Stomach smooth muscle (tissue), 2 donors: ENCODE results near the gene WAS.
"Not testable (repeated sequence)": the region's sequence is repeated elsewhere in the genome, so short reads cannot be mapped to it uniquely, and the experiment has no call there.

ENCODE experiments used
- H3K27ac ChIP-seq: one replicate; pipeline ENCODE4 v1.7.0; 2013; ENCODE audit warnings: mild to moderate bottlenecking, low read length, inconsistent platforms
- H3K27me3 ChIP-seq, 2 donors: one replicate each; pipeline ENCODE4 v1.7.0; 2013; ENCODE audit warnings: low read length in 2 of 2; ENCODE audit not compliant: insufficient read depth in 2 of 2, control insufficient read depth in 1 of 2
- H3K36me3 ChIP-seq, 2 donors: one replicate each; pipeline ENCODE4 v1.7.0; 2013; ENCODE audit warnings: low read length in 2 of 2; ENCODE audit not compliant: control insufficient read depth in 2 of 2, insufficient read depth in 2 of 2
- H3K4me1 ChIP-seq: one replicate; pipeline ENCODE4 v1.7.0; 2013; ENCODE audit warnings: low read length; ENCODE audit not compliant: control insufficient read depth, insufficient read depth
- H3K4me3 ChIP-seq, 2 donors: one replicate each; pipeline ENCODE4 v1.7.0; 2013; ENCODE audit warnings: low read length in 2 of 2
- H3K9ac ChIP-seq, 2 donors: one replicate each; pipeline ENCODE4 v1.7.0; 2013; ENCODE audit warnings: low read length in 2 of 2, mild to moderate bottlenecking in 1 of 2
- H3K9me3 ChIP-seq, 2 donors: one replicate each; pipeline ENCODE4 v1.7.0; 2013; ENCODE audit warnings: low read length in 2 of 2; ENCODE audit not compliant: control insufficient read depth in 2 of 2
- donor health status: healthy.
- donor health status: Pancreatic carcinoma.

Gene WAS

DNA sequence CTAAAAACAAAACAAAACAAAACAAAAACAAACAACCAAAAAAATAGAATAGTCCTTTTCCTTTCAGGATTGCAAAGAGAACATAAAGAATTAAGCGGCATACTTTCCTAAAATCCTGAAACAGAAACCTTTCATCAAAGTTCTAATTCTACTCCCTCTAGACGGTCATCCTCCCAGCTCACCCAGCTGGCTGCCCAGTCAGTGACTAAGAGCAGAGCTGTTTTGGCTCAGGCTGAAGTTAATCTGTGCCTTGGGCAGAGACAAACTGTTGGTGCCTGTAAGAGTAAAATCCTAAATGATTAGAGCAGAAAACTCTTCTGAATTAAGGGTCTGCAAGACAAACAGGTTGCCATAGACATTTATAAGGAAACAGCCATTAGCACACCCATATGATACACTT is 17.6 kb upstream of the WAS start:
- no peak overlapping the region for H3K27ac ChIP-seq

DNA sequence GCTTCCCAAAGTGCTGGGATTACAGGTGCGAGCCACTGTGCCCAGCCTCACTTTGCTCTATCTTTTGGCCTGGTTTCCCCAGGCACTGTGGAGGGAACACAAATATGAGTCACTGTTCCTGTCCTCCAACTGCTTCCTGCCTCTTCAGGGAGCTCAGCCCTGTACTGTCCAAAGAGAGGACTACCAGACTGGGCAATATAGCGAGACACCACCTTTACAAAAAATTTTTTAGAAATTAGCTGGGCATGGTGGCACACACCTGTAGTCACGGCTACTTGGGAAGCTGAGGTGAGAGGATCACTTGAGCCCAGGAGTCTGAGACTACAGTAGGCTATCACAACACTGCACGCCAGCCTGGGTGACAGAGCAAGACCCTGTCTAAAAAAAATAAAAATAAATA is 16.9 kb upstream of the WAS start:
- no peak overlapping the region for H3K27ac ChIP-seq
- peaks cover 0 to 3% of the 10 kb centered on the region in 2 donors for H3K9me3 ChIP-seq
- H3K4me1 ChIP-seq: no peaks in the 10 kb centered on the region
- H3K27me3 ChIP-seq: peaks cover 0 to 7% of the 10 kb centered on the region in 2 donors
- no peak overlapping the region for H3K9ac ChIP-seq
- H3K4me3 ChIP-seq: no peak overlapping the region
- H3K36me3 ChIP-seq: no peaks in the 10 kb centered on the region

More for the DNA sequence above, 17.6 kb upstream of the WAS start:
- Histone ChIP-seq H3K9ac (no peak overlapping the region), H3K4me1 (no peaks in the 10 kb centered on the region), H3K36me3 (no peaks in the 10 kb centered on the region), H3K27me3 (peaks cover 0 to 7% of the 10 kb centered on the region in 2 donors), H3K4me3 (no peak overlapping the region), H3K9me3 (peaks cover 0 to 3% of the 10 kb centered on the region in 2 donors)

DNA sequence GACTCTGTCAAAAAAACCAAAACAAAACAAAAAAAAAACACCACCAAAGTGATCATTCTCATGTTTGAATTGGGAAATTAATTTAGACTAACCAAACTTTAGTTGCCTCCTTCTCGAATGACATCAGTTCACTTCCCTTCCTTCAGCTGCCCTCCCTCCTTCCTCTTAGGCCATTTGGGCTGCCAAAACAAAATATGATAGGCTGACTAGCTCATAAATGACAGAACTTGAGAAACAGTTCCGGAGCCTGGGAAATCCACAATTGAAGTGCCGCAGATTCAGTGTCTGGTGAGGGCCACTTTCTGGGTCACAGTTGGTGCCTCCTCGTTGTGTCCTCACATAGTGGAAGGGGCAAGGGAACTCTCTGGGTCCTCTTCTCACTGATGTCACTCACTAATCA is 16.1 kb upstream of the WAS start:
- Histone ChIP-seq H3K9me3 (peaks cover 0 to 3% of the 10 kb centered on the region in 2 donors), H3K27ac (no peak overlapping the region), H3K27me3 (peaks cover 0 to 7% of the 10 kb centered on the region in 2 donors), H3K4me1 (no peaks in the 10 kb centered on the region), H3K9ac (no peak overlapping the region), H3K4me3 (no peak overlapping the region), H3K36me3 (no peaks in the 10 kb centered on the region)

DNA sequence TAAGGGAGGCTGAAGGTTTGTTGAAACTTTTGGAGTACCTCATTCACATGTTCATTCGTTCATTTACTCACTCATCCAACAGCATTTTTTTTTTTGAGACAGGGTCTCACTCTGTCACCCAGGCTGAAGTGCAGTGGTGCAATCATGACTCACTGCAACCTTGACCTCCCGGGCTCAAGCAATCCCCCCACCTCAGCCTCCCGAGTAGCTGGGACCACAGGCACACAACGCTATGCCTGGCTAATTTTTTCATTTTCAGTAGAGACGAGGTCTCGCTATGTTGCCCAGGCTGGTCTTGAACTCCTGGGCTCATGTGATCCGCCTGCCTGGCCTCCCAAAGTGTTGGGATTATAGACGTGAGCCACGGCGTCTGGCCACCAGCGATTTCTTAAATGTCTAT is 15.4 kb upstream of the WAS start:
- not testable (repeated sequence) for H3K27ac ChIP-seq, H3K4me3 ChIP-seq, H3K9me3 ChIP-seq, H3K9ac ChIP-seq, H3K4me1 ChIP-seq, H3K36me3 ChIP-seq, H3K27me3 ChIP-seq

DNA sequence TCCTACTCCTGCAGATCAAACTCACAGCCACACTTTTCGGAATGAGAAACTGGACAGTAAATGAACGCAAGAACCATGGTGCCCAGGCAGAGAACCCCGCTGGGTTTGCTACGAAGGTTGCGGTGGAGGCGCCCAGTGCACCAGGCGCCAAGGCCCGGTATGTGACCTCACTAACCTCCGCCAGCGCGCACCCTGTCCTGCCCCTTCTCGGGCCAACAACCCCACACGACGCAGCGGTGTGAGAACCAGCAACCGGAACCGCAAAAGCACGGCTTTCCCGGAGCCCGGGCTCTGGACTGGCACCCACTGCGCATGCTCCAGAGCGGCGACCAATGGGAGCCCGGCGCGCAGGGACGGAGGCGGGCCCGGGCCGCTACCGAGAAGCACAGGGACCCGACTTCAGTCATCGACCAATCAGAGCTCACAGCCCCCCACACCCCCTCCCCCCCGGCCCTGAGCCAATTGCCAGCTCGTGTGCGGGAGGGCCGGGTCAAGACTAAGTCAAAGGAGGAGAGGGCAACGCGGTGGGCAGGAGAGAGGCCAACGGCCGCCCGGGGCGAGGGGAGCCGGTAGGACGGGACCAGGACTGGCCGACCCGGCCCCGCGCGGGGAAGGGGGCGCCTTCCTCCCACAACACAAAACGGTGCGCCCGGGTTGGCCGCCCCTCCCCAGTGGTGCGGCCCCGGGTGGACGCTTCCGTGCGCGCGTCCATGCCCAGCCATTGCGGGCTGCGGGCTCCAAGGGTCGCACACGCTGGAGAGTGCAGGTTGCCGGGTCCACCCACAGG is 7.3 kb upstream of the WAS start:
- peak overlapping the region; percentile 80 to 81 for H3K4me3 ChIP-seq
- peak overlapping the region; percentile 83 to 86 for H3K9ac ChIP-seq
- H3K4me1 ChIP-seq: peaks cover 4% of the 10 kb centered on the region

DNA sequence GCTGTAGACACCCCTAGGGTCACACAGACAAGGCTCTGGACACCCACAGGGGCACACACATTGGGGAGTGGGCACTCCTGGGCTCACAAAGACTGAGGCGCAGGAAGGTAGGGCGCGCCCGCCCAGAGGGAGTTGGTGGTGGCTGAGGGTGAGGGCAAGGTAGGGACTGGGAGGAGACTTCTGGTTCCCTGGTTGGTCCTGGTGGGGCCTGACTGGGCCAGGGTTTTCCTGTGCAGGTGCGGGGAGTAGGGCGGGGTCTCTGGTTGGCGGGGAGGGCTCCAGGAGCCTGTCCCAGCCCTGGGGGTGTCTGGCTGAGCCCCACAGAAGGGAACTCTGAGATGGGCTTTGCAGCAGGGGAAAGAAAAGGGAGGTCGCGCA is 6.7 kb upstream of the WAS start:
- Histone ChIP-seq H3K27me3 (peaks cover 0 to 2% of the 10 kb centered on the region in 2 donors), H3K4me3 (peak overlapping the region; percentile 67 to 81), H3K27ac (peak overlapping the region; percentile 66), H3K9ac (peak overlapping the region; percentile 71 to 72), H3K9me3 (no peaks in the 10 kb centered on the region), H3K36me3 (no peaks in the 10 kb centered on the region), H3K4me1 (peaks cover 4% of the 10 kb centered on the region)

More for the DNA sequence above, 7.3 kb upstream of the WAS start:
- no peaks in the 10 kb centered on the region for H3K36me3 ChIP-seq
- H3K9me3 ChIP-seq: no peaks in the 10 kb centered on the region
- H3K27ac ChIP-seq: peak overlapping the region; percentile 66
- peaks cover 0 to 2% of the 10 kb centered on the region in 2 donors for H3K27me3 ChIP-seq

DNA sequence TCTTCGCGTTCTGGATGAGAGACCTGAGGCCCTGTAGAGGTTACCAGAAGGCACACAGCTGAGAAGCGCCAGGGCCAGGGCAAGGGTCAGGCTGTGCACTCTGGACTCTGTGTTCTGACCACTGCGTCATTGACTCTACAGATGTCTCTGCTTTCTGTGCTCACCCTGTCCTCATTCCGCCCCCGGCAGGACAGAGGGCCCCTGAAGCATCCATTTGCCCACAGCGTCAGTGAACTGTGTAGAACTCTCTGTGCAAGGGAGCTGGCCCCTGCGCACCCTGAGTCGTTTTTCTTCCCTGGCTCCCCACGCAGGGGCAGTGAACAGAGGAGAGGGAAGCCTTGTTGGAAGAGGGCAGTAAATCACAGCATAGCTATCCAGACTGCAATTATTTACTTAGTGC is 6.1 kb upstream of the WAS start:
- no peak overlapping the region for H3K27ac ChIP-seq

DNA sequence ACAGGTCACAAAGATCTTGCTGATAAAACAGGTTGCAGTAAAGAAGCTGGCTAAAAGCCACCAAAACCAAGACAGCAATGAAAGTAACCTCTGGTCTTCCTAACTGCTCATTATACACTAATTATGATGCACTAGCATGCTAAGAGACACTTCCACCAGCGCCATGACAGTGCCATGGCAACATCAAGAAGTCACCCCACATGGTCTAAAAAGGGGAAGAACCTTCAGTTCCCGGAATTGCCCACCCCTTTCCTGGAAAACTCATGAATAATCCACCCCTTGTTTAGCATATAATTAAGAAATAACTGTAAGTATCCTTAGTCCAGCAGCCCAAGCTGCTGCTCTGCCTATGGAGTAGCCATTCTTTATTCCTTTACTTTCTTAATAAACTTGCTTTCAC is 3.1 kb upstream of the WAS start:
- H3K36me3 ChIP-seq, H3K9me3 ChIP-seq, H3K9ac ChIP-seq, H3K4me3 ChIP-seq, H3K27ac ChIP-seq, H3K4me1 ChIP-seq: not testable (repeated sequence)
- peaks cover 0 to 12% of the 10 kb centered on the region in 2 donors for H3K27me3 ChIP-seq

More for the DNA sequence above, 6.1 kb upstream of the WAS start:
- H3K4me1 ChIP-seq: peaks cover 4% of the 10 kb centered on the region
- H3K4me3 ChIP-seq: peak overlapping the region in 1 of 2 donors; percentile 22
- H3K36me3 ChIP-seq: no peaks in the 10 kb centered on the region
- no peak overlapping the region for H3K9ac ChIP-seq
- H3K9me3 ChIP-seq: no peaks in the 10 kb centered on the region
- peaks cover 0 to 5% of the 10 kb centered on the region in 2 donors for H3K27me3 ChIP-seq

DNA sequence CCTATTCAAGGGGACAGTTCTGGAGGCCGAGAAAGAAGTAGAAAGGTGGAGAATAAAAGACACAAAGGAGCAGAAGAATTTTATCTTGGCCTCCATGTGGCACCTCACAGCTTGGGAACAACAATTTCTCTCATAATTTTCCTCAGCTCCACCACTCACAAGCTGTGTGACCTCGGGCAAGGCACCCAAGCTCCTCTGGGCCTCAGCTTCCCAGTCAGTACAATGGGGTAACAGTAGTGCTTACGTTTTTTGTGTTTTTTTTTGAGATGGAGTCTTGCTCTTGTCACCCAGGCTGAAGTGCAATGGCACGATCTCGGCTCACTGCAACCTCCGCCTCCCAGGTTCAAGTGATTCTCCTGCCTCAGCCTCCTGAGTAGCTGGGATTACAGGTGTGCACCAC is 2.7 kb upstream of the WAS start:
- not testable (repeated sequence) for H3K9me3 ChIP-seq, H3K4me1 ChIP-seq, H3K27ac ChIP-seq, H3K36me3 ChIP-seq, H3K4me3 ChIP-seq, H3K9ac ChIP-seq
- H3K27me3 ChIP-seq: peaks cover 0 to 14% of the 10 kb centered on the region in 2 donors

DNA sequence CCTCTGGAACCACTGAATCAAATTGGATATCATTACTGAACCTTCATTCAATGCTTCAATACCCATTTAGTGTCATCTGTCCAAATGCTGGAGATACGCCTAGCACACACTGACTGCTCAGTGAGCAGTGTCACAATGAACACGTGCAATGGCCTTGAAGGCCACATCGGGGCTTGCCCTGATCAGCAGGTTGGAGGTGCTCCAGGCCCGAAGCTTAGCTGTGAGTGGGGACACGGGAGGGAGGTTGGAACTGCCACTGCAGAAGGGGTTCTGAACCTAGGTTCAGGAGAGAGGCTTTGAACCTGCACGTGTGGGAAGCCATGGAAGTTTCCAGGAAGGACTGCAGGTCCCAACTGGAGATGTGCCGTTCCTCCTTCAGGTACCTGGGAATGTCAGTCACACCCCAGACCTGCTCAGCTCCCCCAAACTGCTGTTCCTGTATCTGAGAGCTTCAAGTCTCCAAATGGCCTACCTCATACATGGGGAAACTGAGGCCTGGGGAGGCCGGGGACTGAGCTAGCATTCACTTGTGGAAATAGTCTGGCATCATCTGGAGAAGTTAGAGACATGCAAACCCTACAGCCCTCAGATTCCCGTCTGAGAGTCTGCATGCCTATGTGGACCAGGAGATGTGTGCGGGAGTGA is 1.9 kb upstream of the WAS start:
- H3K4me3 ChIP-seq: no peak overlapping the region

DNA sequence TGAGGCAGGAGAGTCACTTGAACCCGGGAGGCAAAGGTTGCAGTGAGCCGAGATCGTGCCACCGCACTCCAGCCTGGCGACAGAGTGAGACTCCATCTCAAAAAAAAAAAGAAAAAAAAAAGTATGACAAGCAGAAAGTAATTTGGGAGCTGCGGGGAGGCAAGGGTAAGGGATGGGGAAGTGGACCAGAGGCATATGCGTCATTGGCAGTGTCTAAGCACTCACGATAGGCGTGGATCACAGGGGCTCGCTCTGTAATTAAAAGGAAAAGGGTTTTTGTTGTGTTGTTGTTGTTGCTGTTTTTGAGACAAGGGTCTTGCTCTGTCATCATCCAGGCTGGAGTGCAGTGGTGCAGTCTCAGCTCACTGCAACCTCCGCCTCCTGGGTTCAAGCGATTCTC is 804 bp upstream of the WAS start:
- H3K27ac ChIP-seq: not testable (repeated sequence)
- peaks cover 0 to 23% of the 10 kb centered on the region in 2 donors for H3K27me3 ChIP-seq

More for the DNA sequence above, 1.9 kb upstream of the WAS start:
- no peaks in the 10 kb centered on the region for H3K4me1 ChIP-seq
- no peaks in the 10 kb centered on the region for H3K9me3 ChIP-seq
- H3K27me3 ChIP-seq: peaks cover 0 to 18% of the 10 kb centered on the region in 2 donors
- H3K36me3 ChIP-seq: no peaks in the 10 kb centered on the region
- no peak overlapping the region for H3K9ac ChIP-seq
- H3K27ac ChIP-seq: no peak overlapping the region

More for the DNA sequence above, 804 bp upstream of the WAS start:
- not testable (repeated sequence) for H3K36me3 ChIP-seq, H3K4me3 ChIP-seq, H3K4me1 ChIP-seq, H3K9ac ChIP-seq, H3K9me3 ChIP-seq
